Renal cortex interstitium (tissue), 11 donors: ENCODE measurements around the gene ERC2. TPM values are rescaled to one million over a fixed set of nuclear protein-coding genes. Genes with fewer than 3 reads are reported as not detected.
A peak's percentile ranks its signal among the peaks of the same experiment; 100 is the strongest.
"Not testable (repeated sequence)": the region's sequence is repeated elsewhere in the genome, so short reads cannot be mapped to it uniquely, and the experiment has no call there.

Source experiments
- DNase-seq, 11 donors: peaks; one replicate each; pipeline ENCODE4 v3.0.0-alpha.2; 2013; ENCODE audit warnings: low read depth in 9 of 11, low spot score in 4 of 11; ENCODE audit errors: extremely low read depth in 1 of 11
- polyA plus RNA-seq, 3 donors: library from polyadenylated mRNA; unstranded; fragments of 120-200 nt; gene quantifications; one replicate each; pipeline ENCODE4 v1.2.1, GENCODE V29; 2013; ENCODE audit not compliant: insufficient read length in 3 of 3

ERC2 gene
- polyA plus RNA-seq, 3 donors = 2.4 to 4.2 (median 3.3) TPM

DNA sequence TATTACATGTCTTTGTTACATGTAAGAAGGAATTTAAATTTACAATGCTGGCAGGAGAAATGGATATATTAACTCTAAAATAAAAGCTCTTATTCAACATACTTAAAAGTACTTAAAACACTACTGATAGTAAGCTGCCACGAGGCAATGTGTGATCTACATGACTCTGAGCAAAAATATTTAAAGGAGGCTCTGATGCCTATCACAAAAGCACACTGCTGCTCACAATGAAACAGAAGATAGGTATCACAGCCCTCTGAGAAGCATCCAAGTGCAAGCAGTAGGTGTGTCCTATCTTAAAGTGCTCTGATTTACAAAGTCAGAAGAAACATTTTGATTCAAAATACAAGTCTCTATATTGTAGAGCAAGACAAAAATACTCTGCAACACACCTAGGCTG, 610.0 kb downstream of the ERC2 start:
- no peak for DNase-seq

DNA sequence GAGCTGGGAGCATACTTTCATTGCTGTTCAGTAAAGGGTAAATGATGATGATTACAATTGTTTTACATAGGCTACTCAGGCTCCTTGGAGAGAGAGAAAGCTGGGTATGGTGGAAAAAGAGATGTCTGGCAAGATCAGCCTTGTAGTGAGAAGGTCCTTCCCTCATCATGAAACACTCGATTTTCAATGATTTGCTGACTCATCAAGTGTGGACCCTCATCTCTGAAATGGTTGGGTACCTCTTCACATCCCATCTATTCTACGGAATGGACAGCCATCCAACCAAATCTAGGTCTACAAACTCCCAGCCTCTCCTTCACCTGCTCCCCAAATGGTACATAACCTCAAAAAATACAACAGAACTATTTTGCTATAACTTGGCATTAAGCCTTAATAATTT, 610.6 kb downstream of the ERC2 start:
- no peak for DNase-seq

DNA sequence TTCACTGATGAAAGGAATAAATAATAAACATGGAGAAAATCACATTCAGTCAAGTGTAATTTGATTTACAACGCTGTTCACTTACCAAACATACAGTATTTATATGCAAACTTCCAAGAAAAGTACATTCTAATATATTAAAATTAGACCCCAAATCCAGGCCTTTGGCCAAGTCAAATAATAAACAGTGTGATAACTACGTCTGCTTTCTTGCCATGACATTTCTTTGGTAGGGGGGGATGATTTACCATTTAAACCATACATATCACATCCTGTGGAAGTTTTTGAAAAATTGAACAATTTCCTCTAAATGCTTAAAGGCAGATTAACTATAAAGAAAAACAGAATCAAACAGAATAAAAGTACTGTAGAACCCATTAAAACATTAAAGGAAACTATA, 613.0 kb downstream of the ERC2 start:
- DNase-seq = peak in 4 of 11 donors; percentile 23 to 63 (median 30)

DNA sequence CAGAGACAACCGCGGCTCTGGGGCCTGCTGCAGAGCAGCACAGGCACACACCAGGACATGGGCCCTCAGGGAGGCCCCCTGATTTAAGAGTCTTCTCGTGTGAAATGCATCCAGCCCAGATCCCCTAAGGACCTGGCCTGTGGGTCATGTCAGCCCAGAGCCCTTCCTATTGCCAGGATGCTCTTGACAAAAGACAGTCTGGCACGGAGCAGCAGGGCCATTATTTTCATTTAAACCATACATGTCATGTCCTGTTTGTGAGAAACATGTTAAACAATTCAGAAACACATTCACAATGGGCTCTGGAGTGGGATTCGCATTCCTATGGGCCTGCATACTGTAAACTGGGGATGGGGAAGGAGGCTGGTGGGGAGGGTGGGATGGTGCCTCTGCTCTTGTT, 613.8 kb downstream of the ERC2 start:
- peak in 7 of 11 donors; percentile 22 to 53 (median 38) for DNase-seq

DNA sequence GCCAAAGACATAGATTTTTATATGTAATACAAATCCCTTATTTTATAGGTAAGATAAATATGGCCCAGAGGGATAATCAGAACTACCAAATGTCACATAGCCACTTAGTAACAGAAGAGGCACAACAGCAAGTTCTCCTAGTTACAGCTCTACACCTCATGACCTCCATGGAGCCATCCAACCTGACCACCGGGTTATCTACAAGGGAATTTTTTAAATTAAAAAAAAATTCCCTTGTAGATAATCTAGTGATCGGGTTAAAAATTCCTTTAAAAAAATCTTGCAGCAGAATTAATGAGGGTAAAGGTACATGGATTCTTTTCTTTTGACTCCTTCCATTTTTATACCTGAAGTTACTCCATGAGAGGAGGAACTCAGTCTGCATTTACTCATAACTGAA, 615.9 kb downstream of the ERC2 start:
- no peak for DNase-seq

DNA sequence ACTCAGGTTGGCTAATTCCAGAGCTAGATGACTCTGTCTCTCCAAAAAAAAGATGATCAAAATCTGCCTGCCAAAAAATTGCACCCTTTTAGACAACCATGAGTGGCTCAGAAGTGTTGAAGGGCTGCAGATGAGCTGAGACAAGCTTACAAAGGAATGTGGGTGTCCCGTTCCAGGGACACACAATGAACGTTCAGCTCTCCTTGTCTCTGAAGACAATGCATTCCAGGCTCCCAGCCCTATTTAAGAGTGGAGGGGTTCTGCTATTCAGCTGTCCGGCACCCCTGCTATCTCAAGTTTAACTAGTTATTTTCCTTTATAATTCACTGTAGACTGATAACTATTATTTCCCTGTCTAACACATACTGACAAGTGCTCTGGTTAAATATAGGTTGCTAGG, 626.1 kb downstream of the ERC2 start:
- DNase-seq = no peak

DNA sequence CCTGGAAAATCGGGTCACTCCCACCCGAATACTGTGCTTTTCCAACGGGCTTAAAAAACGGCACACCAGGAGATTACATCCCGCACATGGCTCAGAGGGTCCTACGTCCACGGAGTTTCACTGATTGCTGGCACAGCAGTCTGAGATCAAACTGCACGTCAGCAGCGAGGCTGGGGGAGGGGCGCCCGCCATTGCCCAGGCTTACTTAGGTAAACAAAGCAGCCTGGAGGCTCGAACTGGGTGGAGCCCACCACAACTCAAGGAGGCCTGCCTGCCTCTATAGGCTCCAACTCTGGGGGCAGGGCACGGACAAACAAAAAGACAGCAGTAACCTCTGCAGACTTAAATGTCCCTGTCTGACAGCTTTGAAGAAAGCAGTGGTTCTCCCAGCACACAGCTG, 636.4 kb downstream of the ERC2 start:
- not testable (repeated sequence) for DNase-seq

DNA sequence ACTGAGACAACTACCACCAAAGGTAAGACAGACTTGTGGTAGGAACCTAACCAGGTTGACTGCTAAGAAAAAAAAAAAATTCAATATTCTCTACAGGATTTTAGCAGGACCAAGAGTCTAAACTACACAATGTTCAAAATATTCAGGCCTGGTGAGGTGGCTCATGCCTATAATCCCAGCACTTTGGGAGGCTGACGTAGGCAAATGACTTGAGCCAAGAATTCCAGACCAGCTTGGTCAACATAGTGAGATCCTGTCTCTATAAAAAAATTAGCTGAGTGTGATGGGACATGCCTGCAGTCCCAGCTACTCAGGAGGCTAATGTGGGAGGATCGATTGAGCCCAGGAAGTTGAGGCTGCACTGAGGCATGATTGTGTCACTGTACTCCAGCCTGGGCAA, 639.6 kb downstream of the ERC2 start:
- DNase-seq = no peak

DNA sequence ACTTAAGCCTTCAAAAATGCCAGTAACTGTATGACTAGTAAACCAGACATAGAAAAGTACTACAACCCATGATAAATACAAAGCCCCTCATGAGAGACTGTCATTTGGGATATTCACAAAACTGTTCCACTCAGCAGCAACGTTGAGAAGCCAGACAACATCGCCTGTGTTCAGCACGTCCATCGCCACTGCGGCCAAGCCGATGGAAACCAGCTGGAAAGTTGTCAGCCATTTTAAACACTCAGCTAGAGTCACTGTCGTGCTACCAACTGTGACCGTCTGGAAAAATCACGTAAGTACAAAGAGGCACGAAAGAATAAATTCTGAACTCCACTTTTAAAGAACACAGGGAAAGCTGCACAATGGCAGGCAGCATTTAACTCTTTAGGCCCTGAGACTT, 640.5 kb downstream of the ERC2 start:
- DNase-seq = peak in 3 of 11 donors; percentile 8 to 31 (median 20)

DNA sequence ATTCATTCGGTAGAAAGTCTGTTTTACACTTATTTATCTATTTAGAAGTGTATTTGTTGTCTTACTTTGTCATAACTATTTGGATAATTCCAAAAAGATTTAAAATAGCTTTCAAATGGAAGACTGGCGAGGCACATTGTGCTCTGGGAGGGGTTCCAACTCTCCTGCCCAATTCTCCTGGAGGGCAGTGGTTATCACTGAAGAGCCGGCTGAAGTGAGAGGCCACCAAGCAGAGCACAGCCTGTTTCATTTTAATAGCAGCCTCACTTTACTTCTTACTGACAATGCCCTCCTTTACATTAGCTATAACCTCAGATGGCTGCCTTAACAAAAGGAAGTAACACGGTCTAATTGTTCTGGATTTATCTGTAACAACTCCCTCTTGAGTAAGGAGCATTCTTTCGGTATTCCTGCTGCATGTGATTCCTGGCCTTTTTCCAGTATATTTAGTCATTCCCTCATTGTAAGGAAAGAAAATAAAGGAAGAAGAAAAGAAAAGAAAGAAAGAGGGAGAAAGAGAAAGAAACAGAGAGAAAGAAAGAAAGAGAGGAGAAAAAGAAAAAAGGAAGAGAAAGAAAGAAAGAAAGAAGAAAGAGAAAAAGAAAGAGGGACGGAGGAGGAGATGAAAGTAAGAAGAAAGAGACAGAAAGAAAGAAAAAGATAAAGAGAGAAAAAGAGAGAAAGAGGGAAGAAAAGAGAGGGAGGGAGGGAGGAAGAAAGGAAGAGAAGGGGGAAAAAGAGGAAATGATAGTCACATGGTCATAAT, 641.4 kb downstream of the ERC2 start:
- no peak for DNase-seq

DNA sequence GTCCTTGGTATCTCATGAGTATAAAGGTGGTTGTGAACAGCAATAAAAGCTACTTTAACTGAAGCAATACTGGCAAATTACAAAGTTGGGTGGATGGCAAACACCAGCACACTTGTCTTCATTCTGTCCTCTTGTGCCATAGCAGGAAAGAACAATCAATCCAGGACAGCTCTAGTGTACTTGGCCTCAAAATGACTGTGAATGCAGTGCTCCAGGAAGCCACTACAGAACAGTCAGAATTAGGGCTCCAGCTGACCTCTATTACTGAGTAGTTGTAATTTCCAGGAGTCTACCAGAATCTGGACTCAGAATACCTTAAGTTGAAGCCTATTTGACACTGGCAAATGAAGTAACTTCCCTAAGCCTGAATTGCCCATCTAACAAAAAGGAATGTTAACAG, 642.2 kb downstream of the ERC2 start:
- DNase-seq = no peak

DNA sequence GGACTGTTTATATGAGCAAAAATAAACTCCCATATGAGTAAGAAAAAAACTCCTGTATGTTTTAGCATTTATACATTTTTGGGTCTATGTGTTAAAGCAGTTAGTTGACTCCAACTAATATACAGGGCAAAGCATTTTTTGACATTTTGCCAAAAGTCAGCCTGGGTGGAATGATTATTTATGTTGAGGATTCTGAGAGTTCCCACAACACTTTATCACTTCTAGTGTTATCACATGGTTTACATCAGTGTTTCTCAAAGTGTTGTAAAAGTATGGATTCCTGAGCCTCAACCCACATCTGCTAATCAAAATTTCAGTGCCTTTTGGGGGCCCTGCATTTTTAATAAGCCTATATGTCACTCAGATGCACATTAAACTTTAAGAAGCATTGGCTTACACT, 643.9 kb downstream of the ERC2 start:
- no peak for DNase-seq

DNA sequence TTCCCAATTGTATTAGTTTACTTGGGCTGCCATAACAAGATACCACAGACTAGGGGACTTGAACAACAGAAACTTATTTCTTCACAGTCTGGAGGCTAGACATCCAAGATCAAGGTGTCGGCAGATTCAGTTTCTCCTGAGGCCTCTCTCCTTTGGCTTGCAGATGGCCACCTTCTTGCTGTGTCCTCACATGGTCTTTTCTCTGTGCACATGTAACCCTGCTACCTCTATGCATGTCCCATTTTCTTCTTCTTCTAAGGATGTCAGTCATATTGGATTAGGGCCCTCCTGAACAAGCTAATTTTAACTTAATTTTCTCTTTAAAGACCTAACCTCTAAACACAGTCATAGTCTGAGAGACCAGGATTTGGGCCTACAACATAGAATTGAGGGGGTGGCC, 644.4 kb downstream of the ERC2 start:
- no peak for DNase-seq

DNA sequence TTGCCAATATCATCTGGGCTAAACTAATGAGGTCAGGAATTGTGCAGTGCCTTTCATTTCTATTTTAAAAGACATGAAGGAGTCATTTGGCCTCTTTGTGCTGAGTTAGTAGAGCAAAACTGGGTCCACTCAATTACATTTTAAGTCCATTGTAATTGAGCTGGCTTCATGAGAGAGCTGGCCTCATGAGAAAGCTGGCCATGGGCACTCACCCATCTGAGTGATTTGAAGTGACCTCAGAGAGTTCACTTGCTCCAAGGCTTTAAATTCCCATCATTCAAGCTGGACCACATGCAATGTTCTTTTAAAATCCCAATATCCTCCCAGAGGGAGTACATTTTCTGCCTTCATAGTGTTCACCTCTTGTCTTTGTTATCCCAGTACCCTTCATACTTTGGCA, 645.3 kb downstream of the ERC2 start:
- no peak for DNase-seq

DNA sequence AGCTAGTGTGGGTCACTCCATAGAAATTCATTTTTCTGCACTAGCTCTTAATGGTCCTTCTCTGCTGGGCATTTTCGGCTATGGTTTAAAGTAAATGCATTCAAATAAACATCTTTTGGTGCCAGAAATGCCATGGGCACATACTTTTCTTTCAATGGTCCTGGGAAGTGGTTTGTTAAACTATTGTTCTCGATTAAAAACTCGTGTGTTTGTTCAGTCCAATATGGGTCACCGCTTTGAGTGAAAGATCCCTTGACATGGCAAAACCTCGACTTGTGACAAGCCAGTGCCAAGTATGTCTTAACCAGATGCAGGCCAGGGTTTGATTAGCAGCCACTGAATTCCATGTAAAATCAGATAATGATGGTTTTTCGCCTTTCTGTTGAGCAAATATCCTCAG, 649.3 kb downstream of the ERC2 start:
- no peak for DNase-seq

DNA sequence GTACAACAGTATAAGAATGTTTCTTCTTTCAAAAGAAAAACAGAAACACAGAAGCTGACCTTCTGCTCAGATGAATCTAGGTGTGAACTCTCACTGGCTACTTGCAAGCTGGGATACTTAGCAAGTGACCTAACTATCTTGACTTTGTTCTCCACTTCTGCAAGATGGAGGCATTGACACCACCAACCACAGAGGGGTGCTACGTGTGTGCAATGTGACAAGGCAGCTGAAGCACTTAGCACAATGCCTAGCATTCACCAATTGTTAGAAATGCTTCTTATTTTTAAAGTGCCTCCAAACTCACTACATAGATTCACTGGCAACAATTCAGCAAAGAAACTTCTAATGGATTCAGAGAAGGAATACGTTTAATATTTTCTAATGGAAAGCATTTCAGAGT, 649.8 kb downstream of the ERC2 start:
- no peak for DNase-seq

DNA sequence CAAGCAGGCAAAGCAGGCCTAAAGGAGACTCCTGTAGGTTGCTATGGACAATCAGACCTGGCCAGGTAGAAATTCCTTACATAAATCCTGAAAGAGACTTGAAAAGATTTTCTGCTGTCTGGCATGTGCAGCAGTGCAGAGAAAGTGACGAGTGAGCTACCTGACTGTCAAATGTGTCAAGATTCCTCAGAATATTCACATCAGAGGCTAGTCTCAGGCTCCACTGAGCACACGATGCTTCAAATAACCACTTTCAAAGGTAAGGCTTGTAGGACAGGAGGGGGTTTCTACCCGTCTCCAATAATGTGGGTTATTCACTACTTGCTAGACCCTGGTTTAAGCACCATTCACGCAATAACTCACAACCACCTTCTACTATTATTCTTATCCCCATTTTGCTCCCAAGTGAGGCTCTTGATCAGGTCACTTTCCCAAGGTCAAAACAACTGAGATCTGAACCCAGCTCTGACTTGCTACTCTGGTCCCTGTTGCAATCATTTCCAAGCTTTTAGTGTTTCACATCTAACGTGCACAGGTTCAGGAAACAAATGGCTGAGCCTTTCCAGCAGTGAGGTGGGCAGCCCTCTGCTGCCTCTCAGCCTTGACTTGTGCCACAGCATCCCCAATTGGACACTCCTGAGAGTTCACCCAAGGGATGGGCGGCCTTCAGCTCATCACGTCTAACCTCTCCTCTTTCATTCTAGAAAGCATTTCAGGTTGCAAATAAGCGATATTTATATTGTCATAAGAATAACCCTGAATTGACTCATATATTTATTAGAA, 651.3 kb downstream of the ERC2 start:
- no peak for DNase-seq

DNA sequence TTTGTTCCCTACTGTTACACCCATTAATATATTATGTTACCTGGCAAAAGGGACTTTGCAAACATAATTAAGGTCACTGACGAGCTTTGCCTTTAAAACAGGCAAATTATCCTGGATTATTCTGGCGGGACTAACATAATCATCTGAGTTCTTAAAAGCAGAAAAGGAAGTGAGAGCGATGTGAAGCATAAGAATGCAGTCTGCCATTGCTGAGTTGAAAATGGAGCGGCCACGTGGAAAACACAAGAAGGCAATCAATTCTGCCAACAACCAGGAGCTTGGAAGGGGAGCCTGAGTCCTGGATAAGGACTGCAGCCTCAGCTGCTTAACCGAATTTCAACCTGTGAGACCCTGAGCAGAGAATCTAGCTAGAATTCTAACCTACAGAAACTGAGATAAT, 653.0 kb downstream of the ERC2 start:
- DNase-seq = no peak

DNA sequence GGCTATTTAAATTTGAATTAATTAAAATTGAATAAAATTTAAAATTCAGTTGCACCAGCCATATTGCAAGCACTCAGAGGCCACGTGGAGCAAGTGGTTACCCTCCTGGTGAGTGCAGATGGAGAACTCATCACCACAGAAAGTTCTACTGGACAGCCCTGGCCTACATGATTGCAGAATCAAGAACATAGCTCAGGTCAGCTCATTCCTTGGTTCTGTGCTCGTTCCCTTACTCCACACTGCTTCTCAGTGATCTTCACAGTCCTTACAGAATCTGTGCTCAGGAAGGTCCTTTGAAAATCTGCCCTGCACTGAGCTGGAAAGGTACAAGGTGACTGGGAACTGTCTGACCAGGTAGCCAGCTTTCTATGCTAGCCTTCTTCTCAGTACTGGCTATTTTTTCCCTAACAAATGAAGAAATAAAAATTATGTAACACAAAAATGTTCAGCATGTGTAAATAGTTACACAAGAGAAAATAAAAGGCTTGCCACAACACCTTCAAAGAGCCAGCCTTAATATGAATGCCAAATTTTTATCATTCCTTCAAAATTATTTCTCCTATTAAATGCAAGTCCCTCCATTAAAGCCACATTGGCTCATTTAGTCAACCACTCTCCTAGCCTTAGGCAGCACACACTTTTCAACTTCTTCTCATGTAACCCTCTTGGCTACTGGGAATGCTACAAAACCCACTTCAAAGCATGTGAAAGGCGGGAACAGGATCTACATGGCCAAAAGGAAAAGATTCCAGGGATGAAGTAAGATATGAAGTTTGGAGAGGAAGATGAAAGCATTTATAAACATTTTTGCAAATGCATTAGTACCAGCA, 654.8 kb downstream of the ERC2 start:
- no peak for DNase-seq
